Small intestine (tissue), 7 donors: Measurements from ENCODE around the gene PRKCQ. TPM values are rescaled to one million over a fixed set of nuclear protein-coding genes. Genes with fewer than 3 reads are reported as not detected.
"Not testable (repeated sequence)": the region's sequence is repeated elsewhere in the genome, so short reads cannot be mapped to it uniquely, and the experiment has no call there.

Experiments used
- DNase-seq, 2 donors: peaks; one replicate each; pipeline versions ENCODE4 v3.0.0 to v3.0.0-alpha.2; 2013
- FAIRE-seq: peaks from 2 replicates; lab custom pipeline; 2012; peaks lifted over from hg19 to GRCh38; lab: Jason Lieb, UNC
- H3K27ac ChIP-seq, 3 donors: one replicate each; pipeline ENCODE4 v1.5.1; 2013; ENCODE audit warnings: low read length in 2 of 3, mild to moderate bottlenecking in 2 of 3, control low read depth in 1 of 3, inconsistent platforms in 1 of 3, low read depth in 1 of 3, moderate library complexity in 1 of 3
- H3K27me3 ChIP-seq, 3 donors: one replicate each; pipeline ENCODE4 v1.6.1; 2013; ENCODE audit warnings: low read length in 3 of 3, inconsistent platforms in 1 of 3; ENCODE audit not compliant: control insufficient read depth in 3 of 3, insufficient read depth in 3 of 3
- H3K36me3 ChIP-seq, 3 donors: one replicate each; pipeline ENCODE4 v1.6.1; 2013; ENCODE audit warnings: low read length in 3 of 3, inconsistent platforms in 1 of 3, low read depth in 1 of 3, mild to moderate bottlenecking in 1 of 3, moderate library complexity in 1 of 3; ENCODE audit not compliant: control insufficient read depth in 3 of 3, insufficient read depth in 2 of 3
- H3K4me1 ChIP-seq, 3 donors: one replicate each; pipeline ENCODE4 v1.6.1; 2013; ENCODE audit warnings: low read length in 2 of 3, inconsistent platforms in 1 of 3, low read depth in 1 of 3, mild to moderate bottlenecking in 1 of 3, moderate library complexity in 1 of 3; ENCODE audit not compliant: control insufficient read depth in 3 of 3, insufficient read depth in 2 of 3
- H3K4me3 ChIP-seq, 3 donors: one replicate each; pipeline ENCODE4 v1.5.1; 2013; ENCODE audit warnings: low read length in 3 of 3, control low read depth in 1 of 3, inconsistent platforms in 1 of 3, low read depth in 1 of 3, mild to moderate bottlenecking in 1 of 3, moderate library complexity in 1 of 3
- H3K9me3 ChIP-seq, 2 donors: one replicate each; pipeline ENCODE4 v1.6.1; 2013; ENCODE audit warnings: low read depth in 1 of 2, low read length in 1 of 2; ENCODE audit not compliant: control insufficient read depth in 2 of 2, insufficient read depth in 1 of 2
- WGBS, 3 donors: extraction: QIAGEN DNeasy Blood & Tissue Kit; methylation state at CpG; one replicate each; pipeline ENCODE4 v1.1.7; 2013; 5-methylcytosine and 5-hydroxymethylcytosine counted together
- polyA plus RNA-seq, 4 donors: library from polyadenylated mRNA; stranded (reverse) in 3 of 4; unstranded in 1 of 4; fragments of 200-250 nt in 3 of 4; fragments of 120-200 nt in 1 of 4; gene quantifications; one replicate each; pipeline versions ENCODE4 v1.2.1 to v1.2.3, GENCODE V29; 2013
- donor health status: healthy with polysubstance abuse.
- donor health status: control.
- donor health status: control.
- donor health status: Bipolar disorder and iron deficiency.
- donor health status: healthy.

Gene PRKCQ
- polyA plus RNA-seq, 4 donors, result 0.91 to 3.4 (median 1.3) TPM

DNA sequence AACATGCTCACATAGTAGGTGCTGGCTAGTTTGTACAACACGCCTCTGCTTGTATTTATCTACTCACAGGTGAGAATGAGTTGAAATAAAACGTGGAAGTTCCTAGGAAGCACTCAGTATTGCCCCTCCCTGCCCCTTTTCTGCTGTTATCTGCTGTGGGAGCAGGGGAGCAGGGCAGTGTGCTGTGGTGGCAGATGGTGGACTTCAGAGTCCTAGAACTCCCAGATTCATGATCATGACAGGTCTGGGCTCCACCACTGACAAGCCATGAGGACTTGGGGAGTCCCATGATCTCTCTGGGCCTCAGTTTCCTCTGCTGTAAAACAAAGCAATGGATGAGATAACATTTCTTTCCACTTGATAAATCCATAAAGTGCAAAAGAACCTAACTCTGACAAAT, 11.6 kb upstream of the PRKCQ start:
- WGBS, 3 donors, result 54 to 58% (median 54%) methylated on average over 2 of the region's 2 CpGs
- peak overlapping the region in 1 of 3 donors; percentile 24 for H3K27ac ChIP-seq
- no peaks in the 10 kb centered on the region for H3K9me3 ChIP-seq
- H3K36me3 ChIP-seq, result peaks cover 0 to 3% (median 0%) of the 10 kb centered on the region in 3 donors
- no peak overlapping the region for H3K4me3 ChIP-seq
- DNase-seq (no peak), FAIRE-seq (no peak)
- no peaks in the 10 kb centered on the region for H3K4me1 ChIP-seq
- H3K27me3 ChIP-seq, result no peaks in the 10 kb centered on the region

DNA sequence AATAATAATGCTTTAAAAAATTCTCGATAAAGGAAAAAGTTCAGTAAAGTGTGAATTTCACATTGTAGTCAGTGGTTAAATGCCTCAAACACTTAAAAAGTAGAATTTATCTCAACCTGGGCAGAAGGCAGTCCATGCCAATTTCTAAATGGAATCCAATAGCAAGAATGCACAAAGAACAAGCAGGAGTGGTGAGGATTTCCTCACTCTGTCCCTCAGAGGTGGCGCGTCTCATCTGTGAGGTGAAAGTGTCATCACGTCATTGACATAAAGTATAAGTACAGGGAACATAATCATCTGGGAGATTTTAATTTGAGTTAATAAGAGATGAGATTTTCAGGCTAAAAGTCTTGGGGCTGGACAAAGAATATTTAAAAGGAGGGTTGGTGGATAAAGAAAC, 10.0 kb upstream of the PRKCQ start:
- FAIRE-seq (no peak), DNase-seq (no peak)
- Histone ChIP-seq H3K36me3 (peaks cover 0 to 3% (median 0%) of the 10 kb centered on the region in 3 donors), H3K4me3 (no peak overlapping the region), H3K9me3 (no peaks in the 10 kb centered on the region), H3K4me1 (no peaks in the 10 kb centered on the region), H3K27me3 (no peaks in the 10 kb centered on the region), H3K27ac (no peak overlapping the region)
- WGBS, 3 donors, result 95 to 98% (median 96%) methylated on average over 4 of the region's 4 CpGs

DNA sequence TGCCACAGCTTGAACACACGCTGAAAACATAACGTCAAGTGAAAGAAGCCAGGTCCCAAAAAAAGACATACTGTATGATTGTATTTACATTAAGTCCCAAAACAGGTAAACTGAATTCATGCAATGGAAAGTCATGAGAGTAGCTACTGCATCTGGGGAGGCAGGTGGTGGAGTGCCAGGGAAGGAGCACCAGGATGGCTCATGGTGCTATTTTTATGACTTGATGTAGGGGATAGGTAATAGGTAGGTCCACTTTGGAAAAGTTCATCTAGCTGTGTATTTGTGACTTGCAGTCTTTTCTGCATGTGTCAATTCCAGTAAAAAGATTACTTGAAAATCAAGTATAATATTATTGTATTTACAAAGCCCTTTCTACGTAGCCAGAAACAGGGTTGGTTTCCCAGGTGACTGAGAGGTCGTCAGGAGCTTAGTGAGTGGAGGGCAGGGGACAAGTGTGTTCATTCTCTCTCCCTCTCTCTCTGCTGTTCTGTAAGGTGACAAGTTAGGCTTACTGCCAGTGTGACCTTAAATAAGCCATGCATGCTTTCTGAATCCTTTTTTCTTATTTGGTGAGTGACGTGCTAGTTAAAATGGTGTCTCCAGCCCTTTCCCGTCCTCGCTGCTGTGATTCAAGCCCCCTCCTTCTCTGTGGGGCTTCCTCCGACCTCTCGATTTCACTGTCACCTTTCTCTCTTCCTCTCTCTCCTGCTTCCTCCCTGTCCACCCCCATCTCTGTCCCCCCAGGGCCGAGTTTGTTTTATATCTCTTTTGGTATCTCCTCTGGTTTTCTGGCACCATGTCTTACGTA, 9.4 kb upstream of the PRKCQ start:
- no peak for FAIRE-seq
- WGBS, 3 donors, result 72 to 87% (median 81%) methylated on average over 11 of the region's 11 CpGs

DNA sequence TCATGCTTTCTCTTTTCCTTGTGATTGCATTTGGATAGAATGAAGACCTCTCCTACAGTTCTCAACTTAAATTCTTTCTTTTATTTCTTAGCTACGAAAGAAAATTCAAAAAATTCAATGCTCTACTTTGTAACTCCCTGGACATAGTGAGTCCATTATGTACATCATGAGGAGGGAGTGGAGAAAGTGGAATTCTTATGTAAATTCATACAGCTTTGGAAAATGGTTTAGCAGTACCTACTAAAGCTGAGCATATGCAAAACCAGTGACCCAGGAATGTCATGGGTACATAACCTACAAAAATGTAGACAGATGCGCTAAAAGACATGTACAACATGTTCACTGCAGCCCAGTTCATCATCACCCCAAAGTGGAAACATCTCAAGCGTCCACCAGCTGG, 8.8 kb upstream of the PRKCQ start:
- FAIRE-seq, result no peak
- 88 to 96% (median 95%) methylated on average over 3 of the region's 3 CpGs for WGBS, 3 donors
- H3K27ac ChIP-seq, result no peak overlapping the region

More for the DNA sequence above, 9.4 kb upstream of the PRKCQ start:
- Histone ChIP-seq H3K27me3 (no peaks in the 10 kb centered on the region), H3K4me3 (no peak overlapping the region), H3K4me1 (no peaks in the 10 kb centered on the region), H3K9me3 (no peaks in the 10 kb centered on the region), H3K36me3 (peaks cover 0 to 3% (median 0%) of the 10 kb centered on the region in 3 donors), H3K27ac (no peak overlapping the region)
- DNase-seq, result no peak

DNA sequence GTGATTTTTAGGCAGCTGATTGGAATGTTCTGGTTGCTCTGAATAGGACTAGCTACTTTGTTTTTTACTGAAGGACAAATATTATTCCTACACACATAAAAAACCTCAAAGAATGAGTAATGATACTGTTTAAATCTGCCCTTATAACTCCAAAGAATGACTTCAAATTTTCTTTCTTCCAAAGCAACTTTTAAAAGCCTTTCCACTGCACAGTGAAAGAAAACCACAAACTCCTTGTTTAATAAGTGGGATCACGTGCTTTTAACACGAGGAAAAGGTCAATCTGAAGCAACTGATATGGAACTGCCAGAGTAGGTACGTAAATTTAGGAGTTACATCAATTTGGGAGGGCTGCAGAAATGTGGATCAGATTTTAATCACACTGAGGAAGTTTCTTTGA, 8.0 kb upstream of the PRKCQ start:
- Histone ChIP-seq H3K36me3 (peaks cover 0 to 5% (median 0%) of the 10 kb centered on the region in 3 donors), H3K27ac (no peak overlapping the region), H3K27me3 (no peaks in the 10 kb centered on the region), H3K4me3 (no peak overlapping the region), H3K4me1 (no peaks in the 10 kb centered on the region), H3K9me3 (no peaks in the 10 kb centered on the region)
- FAIRE-seq (no peak), DNase-seq (no peak)
- 66 to 84% (median 83%) methylated on average over 3 of the region's 3 CpGs for WGBS, 3 donors

More for the DNA sequence above, 8.8 kb upstream of the PRKCQ start:
- Histone ChIP-seq H3K4me3 (no peak overlapping the region), H3K9me3 (no peaks in the 10 kb centered on the region), H3K36me3 (peaks cover 0 to 3% (median 0%) of the 10 kb centered on the region in 3 donors), H3K4me1 (no peaks in the 10 kb centered on the region), H3K27me3 (no peaks in the 10 kb centered on the region)
- no peak for DNase-seq

DNA sequence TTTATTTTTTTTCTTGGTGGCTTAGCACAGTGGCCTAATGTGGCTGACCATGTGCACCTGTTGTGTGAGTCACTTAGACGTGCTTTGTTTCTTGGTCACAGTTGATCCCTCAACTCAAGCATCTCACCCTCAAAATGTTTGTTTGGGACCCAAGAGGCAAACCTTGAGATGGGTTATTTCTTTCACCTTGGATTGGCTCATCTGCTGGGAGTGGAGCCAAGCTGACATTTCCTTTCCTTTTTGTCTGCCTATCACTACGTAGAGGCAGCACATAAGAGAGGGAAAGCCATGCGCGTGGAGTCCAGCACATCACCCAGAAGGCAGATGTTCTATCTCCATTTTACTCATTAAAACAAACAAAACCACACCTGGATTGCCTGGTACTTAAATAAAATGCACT, 6.4 kb upstream of the PRKCQ start:
- FAIRE-seq, result no peak
- Histone ChIP-seq H3K9me3 (no peaks in the 10 kb centered on the region), H3K4me1 (no peaks in the 10 kb centered on the region), H3K4me3 (no peak overlapping the region), H3K27ac (no peak overlapping the region), H3K36me3 (peaks cover 0 to 5% (median 0%) of the 10 kb centered on the region in 3 donors), H3K27me3 (no peaks in the 10 kb centered on the region)
- 81 to 94% (median 87%) methylated on average over 4 of the region's 4 CpGs for WGBS, 3 donors
- DNase-seq, result no peak

DNA sequence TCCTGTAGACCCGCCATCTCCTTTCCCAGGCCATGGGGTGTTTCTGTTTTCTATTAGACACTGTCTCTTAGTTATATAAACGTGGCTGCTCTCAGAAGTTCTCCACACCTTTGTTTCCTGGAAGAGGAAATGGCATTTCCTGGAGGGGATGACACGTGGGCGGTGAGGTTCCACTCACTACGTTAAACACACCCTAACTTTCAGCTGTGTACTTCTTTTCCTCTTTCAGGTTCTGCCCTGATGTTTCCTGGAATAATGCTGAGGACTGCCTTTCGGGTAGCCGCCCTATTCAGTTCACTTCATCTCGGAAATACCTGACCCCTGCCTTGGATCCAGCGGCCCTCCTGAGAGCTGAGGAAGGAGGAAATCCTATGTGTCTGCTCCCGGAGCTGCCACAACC, 3.4 kb upstream of the PRKCQ start:
- Histone ChIP-seq H3K9me3 (no peaks in the 10 kb centered on the region), H3K27me3 (peaks cover 0 to 9% (median 0%) of the 10 kb centered on the region in 3 donors), H3K4me3 (peak overlapping the region in 1 of 3 donors; percentile 4), H3K4me1 (no peaks in the 10 kb centered on the region), H3K36me3 (peaks cover 0 to 3% (median 0%) of the 10 kb centered on the region in 3 donors), H3K27ac (peak overlapping the region in 1 of 3 donors; percentile 8)
- WGBS, 3 donors, result 69 to 85% (median 78%) methylated on average over 10 of the region's 10 CpGs
- FAIRE-seq (no peak), DNase-seq (peak in 1 of 2 donors; percentile 58)

DNA sequence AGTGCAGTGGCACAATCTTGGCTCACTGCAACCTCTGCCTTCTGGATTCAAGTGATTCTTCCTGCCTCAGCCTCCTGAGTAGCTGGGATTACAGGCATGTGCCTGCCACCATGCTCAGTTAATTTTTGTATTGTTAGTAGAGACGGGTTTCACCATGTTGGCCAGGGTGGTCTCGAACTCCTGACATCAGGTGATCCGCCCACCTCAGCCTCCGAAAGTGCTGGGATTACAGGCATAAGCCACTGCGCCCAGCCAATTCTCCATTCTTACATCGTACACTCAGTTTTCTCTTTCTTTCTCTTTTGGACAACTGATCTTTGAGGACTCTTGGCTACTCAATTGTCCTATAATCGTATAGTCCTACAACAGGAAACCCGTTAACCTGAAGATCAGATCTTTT, 2.8 kb upstream of the PRKCQ start:
- H3K4me1 ChIP-seq, H3K4me3 ChIP-seq, H3K27me3 ChIP-seq, H3K36me3 ChIP-seq, H3K9me3 ChIP-seq, FAIRE-seq, DNase-seq: not testable (repeated sequence)
- WGBS, 3 donors, result 91 to 96% (median 92%) methylated on average over 8 of the region's 8 CpGs
- H3K27ac ChIP-seq, result peak overlapping the region in 1 of 3 donors; percentile 14
